MM.1S (cell line): Measurements from ENCODE around the gene SH3TC1.

Source experiments
- DNase-seq: peaks from one replicate; pipeline ENCODE4 v3.0.0-alpha.2; 2015
- H2AFZ ChIP-seq: fragments of 300-600 bp; sonication (generic); 2 replicates; pipeline ENCODE4 v1.6.0; 2016; ENCODE audit warnings: antibody characterized with exemption, low read length
- H3F3A ChIP-seq: fragments of 300-600 bp; sonication (generic); 2 replicates; pipeline ENCODE4 v1.6.1; 2016; ENCODE audit warnings: mild to moderate bottlenecking, antibody characterized with exemption, low read length, moderate library complexity, mixed read lengths; ENCODE audit not compliant: insufficient read depth
- H3K27ac ChIP-seq: fragments of 300-600 bp; sonication (generic); 2 replicates; pipeline ENCODE4 v1.5.1; 2016; ENCODE audit warnings: mild to moderate bottlenecking, low read length
- H3K27me3 ChIP-seq: fragments of 300-600 bp; sonication (generic); replicated peaks from 2 replicates; pipeline ENCODE4 v1.6.0; 2016; ENCODE audit warnings: low read length; ENCODE audit not compliant: insufficient read depth
- H3K36me3 ChIP-seq: fragments of 300-600 bp; sonication (generic); replicated peaks from 2 replicates; pipeline ENCODE4 v1.6.1; 2016; ENCODE audit warnings: mild to moderate bottlenecking, low read length, mixed read lengths; ENCODE audit not compliant: insufficient read depth
- H3K4me1 ChIP-seq: fragments of 300-600 bp; sonication (generic); 2 replicates; pipeline ENCODE4 v1.6.1; 2016; ENCODE audit warnings: low read length, mixed read lengths
- H3K4me2 ChIP-seq: fragments of 300-600 bp; sonication (generic); 2 replicates; pipeline ENCODE4 v1.6.0; 2016; ENCODE audit warnings: low read depth, low read length
- H3K4me3 ChIP-seq: fragments of 300-600 bp; sonication (generic); 2 replicates; pipeline ENCODE4 v1.5.1; 2016; ENCODE audit warnings: low read length, mixed read lengths
- H3K79me2 ChIP-seq: fragments of 300-600 bp; sonication (generic); 2 replicates; pipeline ENCODE4 v1.6.1; 2016; ENCODE audit warnings: mixed run types, low read length, mixed read lengths
- H3K9ac ChIP-seq: fragments of 300-600 bp; sonication (generic); 2 replicates; pipeline ENCODE4 v1.6.1; 2016; ENCODE audit warnings: low read length, mixed read lengths
- H3K9me2 ChIP-seq: fragments of 300-600 bp; sonication (generic); replicated peaks from 2 replicates; pipeline ENCODE4 v1.6.1; 2016; ENCODE audit warnings: mild to moderate bottlenecking, low read length, mixed read lengths; ENCODE audit not compliant: insufficient read depth
- H3K9me3 ChIP-seq: fragments of 300-600 bp; sonication (generic); replicated peaks from 2 replicates; pipeline ENCODE4 v1.6.1; 2016; ENCODE audit warnings: mild to moderate bottlenecking, low read length, mixed read lengths; ENCODE audit not compliant: insufficient read depth
- H4K20me1 ChIP-seq: fragments of 300-600 bp; sonication (generic); 2 replicates; pipeline ENCODE4 v1.6.1; 2016; ENCODE audit warnings: mild to moderate bottlenecking, low read length, moderate library complexity, mixed read lengths; ENCODE audit not compliant: insufficient read depth
- EZH2 ChIP-seq: fragments of 300-600 bp; sonication (generic); optimal IDR thresholded peaks from 2 replicates; pipeline ENCODE3; 2017; ENCODE audit warnings: low read depth, mild to moderate bottlenecking, antibody characterized with exemption, low read length, mixed read lengths
- EZH2phosphoT487 ChIP-seq: fragments of 300-600 bp; sonication (generic); IDR thresholded peaks from 2 replicates; pipeline ENCODE4 v1.6.1; 2018; ENCODE audit warnings: antibody characterized with exemption, low read length
- TF ChIP-seq, protein P1 (sequence below): fragments of 300-600 bp; sonication (generic); IDR thresholded peaks from 2 replicates; pipeline ENCODE4 v1.5.1; 2016; ENCODE audit warnings: antibody characterized with exemption, low read length, mixed read lengths

Gene SH3TC1

DNA sequence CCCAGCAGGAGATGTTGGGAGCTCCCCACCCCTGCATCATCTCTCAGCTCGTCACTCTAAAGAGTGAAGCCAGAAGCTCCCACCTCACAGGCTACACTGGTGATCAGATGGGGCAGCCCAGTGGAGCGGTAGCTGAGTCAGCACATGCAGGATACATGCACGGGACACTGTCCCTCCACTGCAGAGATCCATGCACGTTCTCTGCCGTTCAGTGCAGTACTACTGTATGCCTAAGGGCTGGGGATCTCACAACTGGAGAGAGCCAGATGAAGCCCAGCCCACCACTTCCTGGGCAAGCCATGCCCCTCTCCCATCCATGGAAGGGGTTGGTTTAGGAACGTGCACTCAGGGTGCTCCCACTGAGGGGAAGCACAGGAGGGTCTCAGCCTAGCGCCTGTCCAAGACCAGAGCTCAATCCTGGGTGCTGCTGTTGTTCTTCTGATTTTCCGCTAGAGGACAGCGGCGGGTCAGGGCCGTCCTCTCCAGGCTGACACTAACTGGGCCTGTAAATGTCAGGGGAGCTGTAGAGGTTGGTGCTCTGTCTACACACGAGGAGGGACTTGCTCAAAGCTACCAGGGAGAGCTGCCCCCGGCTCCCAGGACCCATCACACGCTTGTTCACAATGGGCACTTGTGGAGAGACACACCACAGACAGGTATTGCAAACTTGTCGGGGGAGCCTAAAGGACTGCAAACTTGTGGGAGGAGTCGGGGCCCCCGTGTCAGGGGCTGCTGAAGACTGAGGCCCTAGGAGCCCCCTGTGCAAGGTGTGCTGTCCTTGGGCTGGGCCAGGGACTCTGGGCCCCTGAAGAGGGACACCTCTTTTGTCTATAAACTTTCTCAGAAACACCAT is 22.3 kb upstream of the SH3TC1 start:
- no peak for TF ChIP-seq EZH2
- TF ChIP-seq, protein P1, sequence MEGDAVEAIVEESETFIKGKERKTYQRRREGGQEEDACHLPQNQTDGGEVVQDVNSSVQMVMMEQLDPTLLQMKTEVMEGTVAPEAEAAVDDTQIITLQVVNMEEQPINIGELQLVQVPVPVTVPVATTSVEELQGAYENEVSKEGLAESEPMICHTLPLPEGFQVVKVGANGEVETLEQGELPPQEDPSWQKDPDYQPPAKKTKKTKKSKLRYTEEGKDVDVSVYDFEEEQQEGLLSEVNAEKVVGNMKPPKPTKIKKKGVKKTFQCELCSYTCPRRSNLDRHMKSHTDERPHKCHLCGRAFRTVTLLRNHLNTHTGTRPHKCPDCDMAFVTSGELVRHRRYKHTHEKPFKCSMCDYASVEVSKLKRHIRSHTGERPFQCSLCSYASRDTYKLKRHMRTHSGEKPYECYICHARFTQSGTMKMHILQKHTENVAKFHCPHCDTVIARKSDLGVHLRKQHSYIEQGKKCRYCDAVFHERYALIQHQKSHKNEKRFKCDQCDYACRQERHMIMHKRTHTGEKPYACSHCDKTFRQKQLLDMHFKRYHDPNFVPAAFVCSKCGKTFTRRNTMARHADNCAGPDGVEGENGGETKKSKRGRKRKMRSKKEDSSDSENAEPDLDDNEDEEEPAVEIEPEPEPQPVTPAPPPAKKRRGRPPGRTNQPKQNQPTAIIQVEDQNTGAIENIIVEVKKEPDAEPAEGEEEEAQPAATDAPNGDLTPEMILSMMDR, result peak; percentile 81
- no peak overlapping the region for H3K4me3 ChIP-seq
- no peak overlapping the region for H2AFZ ChIP-seq
- H3K79me2 ChIP-seq, result no peaks in the 10 kb centered on the region
- no peak overlapping the region for H3K27ac ChIP-seq
- peaks cover 31% of the 10 kb centered on the region for H3K27me3 ChIP-seq
- no peaks in the 10 kb centered on the region for H4K20me1 ChIP-seq
- H3K4me2 ChIP-seq, result no peak overlapping the region
- no peaks in the 10 kb centered on the region for H3K9me2 ChIP-seq
- H3K9ac ChIP-seq, result no peak overlapping the region
- peaks cover 6% of the 10 kb centered on the region; the same call in 1 of the 2 replicates for H3K4me1 ChIP-seq
- peak; percentile 53 for DNase-seq
- H3F3A ChIP-seq, result no peaks in the 10 kb centered on the region
- H3K36me3 ChIP-seq, result no peaks in the 10 kb centered on the region
- no peaks in the 10 kb centered on the region for H3K9me3 ChIP-seq

DNA sequence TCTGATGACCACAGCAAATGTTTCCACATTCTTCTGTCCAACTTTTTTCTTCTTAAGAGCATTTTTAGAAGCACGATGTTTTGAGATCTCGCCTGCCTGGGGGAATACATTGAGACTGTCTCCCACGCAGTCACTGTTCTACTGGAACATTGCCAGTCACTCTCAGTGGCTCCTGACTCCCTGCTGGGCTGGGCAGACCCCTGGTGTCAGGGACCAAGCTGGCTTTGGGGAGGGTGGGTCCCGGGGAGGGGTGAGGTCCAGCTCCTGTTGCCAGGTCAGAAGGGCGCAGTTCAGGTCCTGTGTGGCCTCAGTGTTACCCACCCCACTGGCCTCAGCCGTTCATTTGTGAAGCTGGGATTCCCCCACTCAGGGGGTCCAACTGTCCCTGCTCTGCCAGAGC is 21.5 kb upstream of the SH3TC1 start:
- Histone ChIP-seq H3K36me3 (no peaks in the 10 kb centered on the region), H3K27ac (no peak overlapping the region), H3K4me1 (peaks cover 6% of the 10 kb centered on the region; the same call in 1 of the 2 replicates), H3F3A (no peaks in the 10 kb centered on the region), H3K27me3 (peaks cover 28% of the 10 kb centered on the region), H3K79me2 (no peaks in the 10 kb centered on the region), H3K4me3 (no peak overlapping the region), H3K4me2 (no peak overlapping the region), H3K9me3 (no peaks in the 10 kb centered on the region), H2AFZ (no peak overlapping the region), H3K9ac (no peak overlapping the region), H4K20me1 (no peaks in the 10 kb centered on the region), H3K9me2 (no peaks in the 10 kb centered on the region)
- DNase-seq, result no peak
- TF ChIP-seq, protein P1, result no peak
- TF ChIP-seq EZH2phosphoT487 (no peak), EZH2 (no peak)

DNA sequence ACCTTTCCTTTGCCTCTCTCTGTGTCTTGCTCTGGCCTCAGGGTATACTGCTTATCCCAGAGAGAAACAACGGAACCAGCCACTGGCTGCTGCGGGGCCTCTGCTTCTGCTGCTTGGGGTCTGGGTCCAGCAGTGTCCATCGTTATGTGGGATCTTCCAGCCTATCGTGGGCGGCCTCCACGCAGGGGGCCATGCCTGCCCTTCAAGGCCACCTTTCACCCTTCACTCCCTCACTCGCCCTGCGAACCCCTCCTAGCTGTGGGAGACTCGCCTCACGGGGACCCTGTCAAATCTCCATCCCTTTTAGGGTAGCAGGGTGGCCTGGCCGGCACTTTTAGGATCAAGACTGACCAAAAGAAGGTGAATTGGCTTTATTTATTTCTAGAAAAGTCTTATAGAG is 21.1 kb upstream of the SH3TC1 start:
- Histone ChIP-seq H3K27ac (no peak overlapping the region), H3K9me2 (no peaks in the 10 kb centered on the region), H3K4me1 (peaks cover 6% of the 10 kb centered on the region; the same call in 1 of the 2 replicates), H2AFZ (no peak overlapping the region), H3K4me2 (no peak overlapping the region), H4K20me1 (no peaks in the 10 kb centered on the region), H3K9ac (no peak overlapping the region), H3K36me3 (no peaks in the 10 kb centered on the region), H3K79me2 (no peaks in the 10 kb centered on the region), H3K4me3 (no peak overlapping the region), H3K9me3 (no peaks in the 10 kb centered on the region), H3F3A (no peaks in the 10 kb centered on the region), H3K27me3 (peaks cover 28% of the 10 kb centered on the region)
- no peak for DNase-seq
- TF ChIP-seq, protein P1, result no peak
- TF ChIP-seq EZH2, result no peak
- TF ChIP-seq EZH2phosphoT487, result no peak
